Endothelial cell of umbilical vein (primary cell): ENCODE results near the gene DCLK2. TPM values are rescaled to one million over a fixed set of nuclear protein-coding genes. Genes with fewer than 3 reads are reported as not detected.

Experiments used
- BruUV-seq: library from RNA; stranded (reverse); fragments of 400-500 nt; replicated peaks from 2 replicates; lab custom pipeline; 2021; lab: Mats Ljungman, UMichigan
- CTCF ChIA-PET: fragments of 300-600, 350-600 bp; sonication (Branson Sonifier 250); formaldehyde crosslinking; loops from one replicate; lab custom pipeline; 2021; ENCODE audit warnings: antibody characterized with exemption, inconsistent platforms; lab: Charles Lee
- POLR2A ChIA-PET: fragments of 300-600, 350-600 bp; sonication (Branson Sonifier 250); formaldehyde crosslinking; loops from one replicate; lab custom pipeline; 2021; ENCODE audit warnings: antibody characterized with exemption, inconsistent platforms; lab: Charles Lee
- DNase-seq: peaks from one replicate; pipeline ENCODE4 v3.0.0-alpha.2; 2011; ENCODE audit warnings: low read depth, low spot score
- FAIRE-seq: peaks from 2 replicates; lab custom pipeline; 2011; peaks lifted over from hg19 to GRCh38; lab: Jason Lieb, UNC
- H2AFZ ChIP-seq: 2 replicates; pipeline ENCODE4 v1.6.0; 2012; ENCODE audit warnings: low read depth, low read length, control low read depth, inconsistent platforms
- H3K27ac ChIP-seq: 2 replicates; pipeline ENCODE4 v1.5.1; 2011; ENCODE audit warnings: low read depth, mild to moderate bottlenecking, control low read depth, low read length, moderate library complexity; ENCODE audit not compliant: insufficient read depth
- H3K27me3 ChIP-seq, 2 experiments: 2 replicates each; pipeline versions ENCODE4 v1.6.0 to v1.6.1; 2011; ENCODE audit warnings: low read length in 2 of 2, mixed read lengths in 1 of 2; ENCODE audit not compliant: control insufficient read depth in 2 of 2, insufficient read depth in 2 of 2
- H3K36me3 ChIP-seq, 2 experiments: 2 replicates in 1 of 2; 3 replicates in 1 of 2; pipeline ENCODE4 v1.5.1; 2011; ENCODE audit warnings: low read length in 2 of 2, mild to moderate bottlenecking in 1 of 2, moderate library complexity in 1 of 2; ENCODE audit not compliant: control insufficient read depth in 2 of 2, insufficient read depth in 2 of 2; ENCODE audit errors: extremely low read depth in 1 of 2
- H3K4me1 ChIP-seq: 3 replicates; pipeline ENCODE4 v1.5.1; 2011; ENCODE audit warnings: mild to moderate bottlenecking, low read length; ENCODE audit not compliant: control insufficient read depth, insufficient read depth; ENCODE audit errors: extremely low read depth
- H3K4me2 ChIP-seq: 2 replicates; pipeline ENCODE4 v1.6.1; 2011; ENCODE audit warnings: low read length, control low read depth, mixed read lengths; ENCODE audit not compliant: insufficient read depth
- H3K4me3 ChIP-seq, 3 experiments: fragments of 200-600 bp in 1 of 3; sonication (generic), shearing (Covaris generic) in 1 of 3; replicated peaks in 1 of 3; 2 replicates each; pipeline ENCODE4 v1.5.1; 2011 to 2016; ENCODE audit warnings: control low read depth in 3 of 3, low read length in 3 of 3, mild to moderate bottlenecking in 2 of 3, inconsistent platforms in 1 of 3, low read depth in 1 of 3, moderate library complexity in 1 of 3; ENCODE audit not compliant: insufficient read depth in 1 of 3
- H3K79me2 ChIP-seq: 2 replicates; pipeline ENCODE4 v1.6.0; 2012; ENCODE audit warnings: low read length, inconsistent platforms; ENCODE audit not compliant: control insufficient read depth, insufficient read depth
- H3K9ac ChIP-seq: replicated peaks from 2 replicates; pipeline ENCODE3; 2011; ENCODE audit warnings: low read length, control low read depth; ENCODE audit not compliant: insufficient read depth; ENCODE audit errors: extremely low read depth
- H3K9me1 ChIP-seq: replicated peaks from 3 replicates; pipeline ENCODE4 v1.6.0; 2011; ENCODE audit warnings: mild to moderate bottlenecking, low read length; ENCODE audit not compliant: control insufficient read depth, insufficient read depth; ENCODE audit errors: extremely low read depth
- H3K9me3 ChIP-seq: replicated peaks from 2 replicates; pipeline ENCODE4 v1.5.1; 2012; ENCODE audit warnings: low read length, inconsistent platforms; ENCODE audit not compliant: control insufficient read depth, insufficient read depth
- H4K20me1 ChIP-seq: replicated peaks from 2 replicates; pipeline ENCODE3; 2011; ENCODE audit warnings: mild to moderate bottlenecking, low read length; ENCODE audit not compliant: control insufficient read depth, insufficient read depth; ENCODE audit errors: extremely low read depth
- CTCF ChIP-seq, 2 donors: IDR thresholded peaks; 1 replicate in 1 of 2; 2 replicates in 1 of 2; pipeline ENCODE4 v1.5.1; 2011; ENCODE audit warnings: low read length in 2 of 2, mild to moderate bottlenecking in 2 of 2, moderate library complexity in 2 of 2, control low read depth in 1 of 2, inconsistent platforms in 1 of 2, low read depth in 1 of 2; ENCODE audit not compliant: insufficient read depth in 1 of 2; ENCODE audit errors: extremely low read depth in 1 of 2
- EZH2 ChIP-seq: IDR thresholded peaks from 2 replicates; pipeline ENCODE4 v1.6.1; 2012; ENCODE audit warnings: borderline replicate concordance, low read depth, mild to moderate bottlenecking, moderate library complexity, low read length, inconsistent platforms; ENCODE audit not compliant: severe bottlenecking
- FOS ChIP-seq: IDR thresholded peaks from 2 replicates; pipeline ENCODE4 v1.6.1; 2011; ENCODE audit warnings: mild to moderate bottlenecking, low read length, moderate library complexity, borderline replicate concordance; ENCODE audit not compliant: insufficient read depth
- GATA2 ChIP-seq: IDR thresholded peaks from 2 replicates; pipeline ENCODE4 v1.7.0; 2011; ENCODE audit warnings: low read depth, mild to moderate bottlenecking, moderate library complexity, mixed read lengths, low read length; ENCODE audit not compliant: insufficient read length, insufficient read depth
- JUN ChIP-seq: IDR thresholded peaks from 2 replicates; pipeline ENCODE4 v1.6.1; 2011; ENCODE audit warnings: borderline replicate concordance, low read depth; ENCODE audit not compliant: insufficient read length, insufficient read depth
- MAX ChIP-seq: IDR thresholded peaks from 2 replicates; pipeline ENCODE4 v1.6.1; 2011; ENCODE audit not compliant: insufficient read depth, insufficient read length
- MYC ChIP-seq: IDR thresholded peaks from one replicate; pipeline ENCODE4 v1.6.1; 2011; ENCODE audit warnings: mild to moderate bottlenecking, low read depth, low read length
- POLR2A ChIP-seq: IDR thresholded peaks from 2 replicates; pipeline ENCODE4 v1.6.1; 2012; ENCODE audit warnings: low read depth, mild to moderate bottlenecking, control low read depth, low read length
- POLR2AphosphoS5 ChIP-seq: IDR thresholded peaks from 2 replicates; pipeline ENCODE4 v1.6.1; 2012; ENCODE audit warnings: low read depth, mild to moderate bottlenecking, control low read depth, low read length, moderate library complexity; ENCODE audit not compliant: insufficient read depth
- dilution Hi-C: fragments of 300-500 bp; cut with MboI; formaldehyde crosslinking; loops from one replicate; pipeline ENCODE4 v1.15.0; 2019; ENCODE audit warnings: low sequenced_read_pairs; ENCODE audit not compliant: extremely low pct_ligation_motif_present
- intact Hi-C: fragments of 100-400 bp; cut with micrococcal nuclease; formaldehyde crosslinking; loops from one replicate; pipeline ENCODE4 v1.10.0; 2022
- polyA plus RNA-seq, 4 experiments: library from polyadenylated mRNA; depleted of rRNA in 3 of 4; stranded (reverse) in 3 of 4; unstranded in 1 of 4; fragments of >200 nt; gene quantifications; 2 replicates each; pipeline versions ENCODE4 v1.2.1 to v1.2.3, GENCODE V29; 2011 to 2012; ENCODE audit warnings: missing spikeins in 1 of 4
- total RNA-seq: library from RNA; stranded (reverse); gene quantifications from 2 replicates; pipeline ENCODE4 v1.2.3, GENCODE V29; 2021

Gene DCLK2
- total and polyA plus RNA-seq, 2 donors (not counting 3 experiments of a cell fraction or from before 2014, with no cell fraction given), result 1.7 to 4.7 TPM

GRCh38 chr4:150127757-150128156 lies 49.5 kb downstream of the DCLK2 start:
- peaks cover 13% of the 10 kb centered on the region for H3K4me1 ChIP-seq
- H3K4me3 ChIP-seq, result no peak overlapping the region
- H3K9me1 ChIP-seq, result no peaks in the 10 kb centered on the region
- no peaks in the 10 kb centered on the region for H3K79me2 ChIP-seq
- no peaks in the 10 kb centered on the region for H3K27me3 ChIP-seq
- ChIA-PET CTCF (interaction anchor here (2.5 kb wide), 1 partner anchor 81 kb away, joined by 9 read pairs; no protein-coding TSS in a partner anchor), POLR2A (no interaction called here)
- no peaks in the 10 kb centered on the region for H3K9me3 ChIP-seq
- dilution Hi-C loops (no loop called here), intact Hi-C loops (no loop called here)
- H4K20me1 ChIP-seq, result no peaks in the 10 kb centered on the region
- FAIRE-seq, result no peak
- no peak overlapping the region for H3K9ac ChIP-seq
- no peaks in the 10 kb centered on the region for H3K36me3 ChIP-seq
- DNase-seq, result no peak
- BruUV-seq, result no TSS peak
- H3K27ac ChIP-seq, result no peak overlapping the region
- no peak overlapping the region for H3K4me2 ChIP-seq
- TF ChIP-seq JUN (no peak), MAX (no peak)
- H2AFZ ChIP-seq, result no peak overlapping the region

GRCh38 chr4:150130933-150131332 lies 52.7 kb downstream of the DCLK2 start:
- CTCF ChIA-PET, result interaction anchor here (0.9 kb wide), 1 partner anchor 112 kb away, joined by 3 read pairs; no protein-coding TSS in a partner anchor
- BruUV-seq, result no TSS peak

More at GRCh38 chr4:150130933-150131332, 52.7 kb downstream of the DCLK2 start:
- dilution Hi-C loops, result no loop called here
- H3K4me1 ChIP-seq, result peaks cover 20% of the 10 kb centered on the region
- TF ChIP-seq CTCF (IDR thresholded peaks at IDR 0.05; ENCODE audit: extremely low read depth in 1 of 2, insufficient read depth in 1 of 2, low read depth in 1 of 2, low read length in 2 of 2) (no peak), FOS (no peak), MAX (no peak), POLR2AphosphoS5 (no peak), GATA2 (no peak), POLR2A (no peak), JUN (no peak), EZH2 (no peak), MYC (no peak)
- no peak for FAIRE-seq
- no peak overlapping the region for H3K27ac ChIP-seq
- no peaks in the 10 kb centered on the region for H4K20me1 ChIP-seq
- intact Hi-C loops, result no loop called here
- no peak overlapping the region for H2AFZ ChIP-seq
- H3K27me3 ChIP-seq, result no peaks in the 10 kb centered on the region
- DNase-seq, result no peak
- no peaks in the 10 kb centered on the region for H3K36me3 ChIP-seq
- no peaks in the 10 kb centered on the region for H3K9me3 ChIP-seq
- H3K4me3 ChIP-seq, result no peak overlapping the region
- H3K9me1 ChIP-seq, result no peaks in the 10 kb centered on the region
- POLR2A ChIA-PET, result interaction anchor here (0.6 kb wide), 1 partner anchor 111 kb away, joined by 3 read pairs; no protein-coding TSS in a partner anchor
- H3K9ac ChIP-seq, result no peak overlapping the region
- H3K79me2 ChIP-seq, result no peaks in the 10 kb centered on the region
- no peak overlapping the region for H3K4me2 ChIP-seq
